Fibroblast of gingiva (primary cell): ENCODE measurements around the gene RS1.

Experiments
- DNase-seq: peaks from one replicate; pipeline ENCODE4 v3.0.0-alpha.2; 2011; ENCODE audit warnings: low read depth

The RS1 gene

DNA sequence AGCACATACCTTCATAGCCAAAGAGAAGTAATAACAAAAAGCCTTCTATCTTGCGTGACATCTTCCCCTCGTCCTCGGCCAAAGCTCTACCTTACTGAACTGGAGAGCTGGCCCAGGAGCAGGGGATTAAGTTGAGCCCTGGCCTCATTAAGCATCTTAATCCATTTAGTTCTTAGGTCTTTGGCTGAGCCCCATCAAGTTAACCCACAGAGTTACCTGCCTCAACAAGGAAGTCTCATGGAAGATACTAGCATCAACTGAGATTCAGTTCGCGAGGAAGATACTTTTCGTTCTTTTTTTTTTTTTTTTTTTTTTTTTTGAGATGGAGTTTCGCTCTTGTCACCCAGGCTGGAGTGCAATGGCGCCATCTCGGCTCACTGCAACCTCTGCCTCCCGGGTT, at the start of gene RS1:
Gene RS1 (minus strand): TSS at position 101 of the 400 bp plus-strand sequence. CDS start 40 bp downstream, at position 61.
- no peak for DNase-seq

DNA sequence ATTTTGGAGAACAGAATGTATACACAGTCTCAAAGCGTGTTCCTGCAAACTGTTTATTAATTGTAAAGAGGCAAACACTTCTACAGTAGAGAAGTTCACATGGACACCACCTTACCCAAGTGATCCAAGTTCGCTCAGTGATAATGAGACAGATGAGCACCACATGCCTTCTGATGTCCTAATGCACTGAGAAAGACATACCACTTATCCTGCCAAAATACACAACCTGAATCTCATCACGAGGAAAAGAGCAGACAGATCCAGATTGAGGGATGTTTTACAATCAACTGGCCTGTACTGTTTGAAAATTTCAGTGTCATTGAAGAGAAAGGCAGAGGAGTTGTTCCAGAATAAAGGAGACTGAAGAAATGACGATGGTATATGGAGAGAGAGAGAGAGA, 47.9 kb upstream of the RS1 start:
- no peak for DNase-seq

GRCh38 chrX:18714910-18715309, 43.0 kb upstream of the RS1 start:
- no peak for DNase-seq

DNA sequence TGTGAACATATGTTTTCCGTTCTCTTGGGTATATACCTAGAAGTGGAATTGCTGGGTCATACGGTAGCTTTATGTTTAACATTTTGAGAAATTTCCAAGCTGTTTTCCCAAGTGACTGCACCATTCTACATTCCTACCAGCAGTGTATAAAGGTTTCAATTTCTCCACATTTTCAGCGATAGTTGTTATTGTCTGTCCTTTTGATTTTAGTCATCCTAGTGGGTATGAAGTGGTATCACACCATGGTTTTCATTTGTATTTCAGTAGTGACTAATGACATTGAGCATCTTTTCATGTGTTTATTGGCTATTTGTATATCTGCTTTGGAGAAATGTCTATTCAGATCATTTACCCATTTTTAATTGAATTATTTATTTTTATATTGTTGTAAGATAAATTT, 37.9 kb upstream of the RS1 start:
- no peak for DNase-seq

GRCh38 chrX:18707426-18708049, 35.6 kb upstream of the RS1 start, which contains the start of gene PPEF1:
Gene PPEF1, plus strand, starts transcription at chrX:18707645. Its CDS starts 136 bp downstream, at chrX:18707781.
- no peak for DNase-seq

GRCh38 chrX:18702362-18703195, 30.7 kb upstream of the RS1 start:
- peak; percentile 82 for DNase-seq

GRCh38 chrX:18701621-18702361, 29.9 kb upstream of the RS1 start:
- peak; percentile 4 for DNase-seq

- DNase-seq, result peak; percentile 72
Observed at GRCh38 chrX:18698737-18699650, 27.1 kb upstream of the RS1 start.

DNA sequence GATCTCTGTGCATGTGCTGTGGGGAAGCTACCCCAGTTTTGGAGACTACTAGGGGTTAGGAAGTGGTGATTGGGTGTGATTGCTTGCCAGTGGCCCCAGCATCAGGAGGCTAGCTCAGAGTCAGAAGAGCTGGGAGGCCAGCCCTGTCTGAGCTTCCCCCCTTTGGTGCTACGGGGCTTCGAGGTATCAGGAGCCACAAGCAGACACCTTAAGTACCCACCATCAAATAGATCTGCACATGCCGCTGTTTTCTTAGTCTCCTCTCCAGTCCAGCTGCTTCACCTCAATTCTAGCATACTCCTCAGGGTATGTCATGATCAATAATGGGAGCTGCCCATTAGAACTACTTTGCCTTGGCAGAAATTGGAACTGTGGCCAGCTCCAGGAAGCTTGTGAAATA, 24.7 kb upstream of the RS1 start:
- DNase-seq, result no peak

DNA sequence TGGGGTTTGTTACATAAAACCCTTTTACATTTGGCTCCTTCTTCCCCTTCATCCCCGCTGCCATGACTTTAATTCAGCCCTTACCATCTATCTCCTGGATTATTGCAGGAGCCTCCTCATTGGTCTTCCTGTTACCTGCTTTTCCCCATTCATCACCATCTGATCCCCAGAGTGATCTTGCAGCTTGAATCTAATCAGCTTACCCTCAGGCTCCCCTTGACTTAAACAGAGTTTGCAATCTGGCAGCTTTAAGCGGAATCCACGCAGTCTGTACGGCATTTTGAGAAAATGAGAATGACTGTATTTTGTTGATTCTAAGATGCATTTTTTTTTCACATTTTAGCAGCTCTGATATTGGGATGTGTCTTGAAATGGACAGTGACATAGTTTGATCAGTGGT, 20.6 kb upstream of the RS1 start:
- no peak for DNase-seq

GRCh38 chrX:18691431-18691830, 19.5 kb upstream of the RS1 start:
- no peak for DNase-seq

DNA sequence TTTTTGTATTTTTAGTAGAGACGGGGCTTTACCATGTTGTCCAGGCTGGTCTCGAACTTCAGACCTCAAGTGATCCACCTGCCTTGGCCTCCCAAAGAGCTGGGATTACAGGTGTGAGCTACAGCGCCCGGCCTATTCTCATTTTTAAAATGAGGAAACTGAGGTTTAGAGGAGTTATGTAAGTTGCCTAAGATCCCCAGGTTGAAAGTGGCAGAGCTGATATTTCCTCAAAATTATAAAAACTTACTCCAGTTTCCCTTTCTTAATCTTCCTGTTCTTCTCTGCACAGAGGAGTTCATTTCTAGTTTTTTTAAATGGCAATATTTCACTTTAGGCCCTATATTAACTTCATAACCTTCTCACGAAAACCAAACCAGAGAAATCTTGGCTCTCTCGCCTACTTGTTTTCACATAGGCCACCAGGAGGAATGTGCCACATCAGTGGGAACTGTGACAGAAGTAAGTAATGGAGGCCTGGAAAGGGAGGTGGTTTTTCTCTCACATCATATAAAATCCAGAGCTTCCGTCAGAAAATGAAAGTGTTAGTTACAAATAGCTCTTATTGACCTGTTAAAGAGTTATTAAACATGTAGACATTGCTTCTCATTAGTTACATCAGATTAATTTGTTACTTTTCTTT, 16.1 kb upstream of the RS1 start:
- DNase-seq, result no peak

DNA sequence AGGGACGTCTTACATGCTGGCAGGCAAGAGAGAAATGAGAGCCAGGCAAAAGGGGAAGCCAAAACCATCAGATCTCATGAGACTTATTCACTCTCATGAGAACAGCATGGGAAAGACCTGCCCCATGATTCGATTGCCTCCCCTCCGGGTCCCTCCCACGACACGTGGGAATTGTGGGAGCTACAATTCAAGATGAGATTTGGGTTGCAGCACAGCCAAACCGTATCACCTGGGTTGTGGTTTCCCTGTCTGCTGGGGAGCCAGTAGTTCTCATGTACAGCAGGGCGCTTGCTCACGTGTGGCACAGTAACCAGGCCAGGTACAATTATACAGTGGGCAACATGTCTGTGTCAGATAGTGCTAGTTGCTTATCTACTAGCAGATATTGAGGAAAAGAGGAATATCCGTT, 11.1 kb upstream of the RS1 start:
- DNase-seq, result no peak

DNA sequence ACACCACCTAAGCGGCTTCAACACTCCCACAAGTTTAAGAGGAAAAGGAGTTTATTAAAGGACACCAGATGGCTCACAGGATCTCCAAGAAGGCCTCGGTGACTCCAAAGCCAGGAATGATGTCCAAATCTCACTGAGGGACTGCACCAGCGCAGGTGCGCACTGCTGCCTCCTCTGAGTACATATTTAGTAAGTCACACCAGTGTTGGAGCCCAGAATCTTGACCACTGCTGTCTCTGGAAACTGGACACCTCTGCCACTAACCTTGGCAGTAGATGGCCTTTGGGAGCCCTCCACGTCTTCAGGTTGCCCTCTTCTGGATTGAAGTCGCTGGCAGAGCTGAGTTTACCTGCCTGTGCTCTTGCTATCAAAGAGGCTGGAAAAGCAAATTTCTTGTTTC, 10.1 kb upstream of the RS1 start:
- DNase-seq, result no peak

- DNase-seq, result no peak
Observed at GRCh38 chrX:18677161-18677869, 5.4 kb upstream of the RS1 start.

DNA sequence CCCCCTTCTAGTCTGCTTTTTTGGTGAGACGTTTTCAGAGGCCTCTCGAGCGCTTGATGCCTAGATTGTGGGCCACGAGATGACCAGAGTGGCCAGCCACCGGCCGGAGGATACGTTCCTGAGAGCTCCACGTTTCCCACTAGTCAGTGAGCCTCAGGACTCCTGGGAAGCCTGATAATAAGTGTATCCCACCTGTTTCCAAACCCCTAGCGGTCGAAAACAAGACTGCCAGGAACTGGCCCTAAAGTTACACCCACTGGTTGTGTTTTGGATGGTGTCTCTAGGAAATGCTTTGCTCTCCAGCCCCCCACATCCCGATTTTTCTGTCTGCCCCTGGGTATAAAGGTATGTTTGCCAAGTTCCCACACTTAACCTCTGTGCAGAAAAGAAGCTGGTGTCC, 4.6 kb upstream of the RS1 start:
- DNase-seq, result no peak

DNA sequence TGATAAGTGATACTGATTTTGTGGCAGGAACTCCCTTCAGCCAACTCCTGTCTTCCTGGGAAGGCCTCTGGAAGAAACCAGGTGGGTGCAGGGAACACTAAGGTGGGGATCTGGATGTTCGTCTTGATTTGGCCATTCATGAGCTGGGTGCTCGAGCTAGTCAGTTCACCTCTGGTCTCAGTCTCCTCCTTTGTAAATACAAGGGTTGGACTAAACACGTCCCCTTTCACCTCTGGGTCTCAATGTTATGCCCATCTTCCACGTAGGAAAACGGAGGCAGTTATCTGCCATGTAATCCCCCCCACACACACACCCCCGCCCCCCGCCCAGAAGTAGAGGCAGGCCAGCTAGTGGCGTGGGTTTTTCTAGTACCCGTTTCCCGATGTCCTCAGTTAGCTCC, 4.1 kb upstream of the RS1 start:
- no peak for DNase-seq

- DNase-seq, result peak; percentile 54
Observed at GRCh38 chrX:18674788-18675735, 3.2 kb upstream of the RS1 start.

DNA sequence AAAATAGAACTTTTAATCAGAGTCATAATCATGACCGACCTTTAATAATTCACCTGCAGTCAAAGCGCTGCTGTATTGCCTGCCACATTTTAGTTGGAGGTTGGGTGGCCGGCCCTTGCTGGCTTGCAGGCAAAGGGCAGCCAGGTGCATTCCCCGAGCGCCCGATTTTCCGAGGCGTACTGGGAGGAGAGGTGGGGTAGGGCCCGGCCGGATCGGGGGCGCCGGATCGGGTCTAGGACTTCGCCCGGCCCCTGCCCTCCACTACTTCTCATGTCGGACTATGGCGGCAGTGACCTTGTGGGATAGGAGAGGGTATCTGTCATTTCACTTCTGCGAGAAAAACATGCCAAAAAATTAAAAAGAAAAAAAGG, 2.5 kb upstream of the RS1 start:
- no peak for DNase-seq
